Measurements from ENCODE around the gene CDH1.

CDH1 gene

GRCh38 chr16:68860978-68861892, 124.1 kb downstream of the CDH1 start:
- FAIRE-seq = no peak

DNA sequence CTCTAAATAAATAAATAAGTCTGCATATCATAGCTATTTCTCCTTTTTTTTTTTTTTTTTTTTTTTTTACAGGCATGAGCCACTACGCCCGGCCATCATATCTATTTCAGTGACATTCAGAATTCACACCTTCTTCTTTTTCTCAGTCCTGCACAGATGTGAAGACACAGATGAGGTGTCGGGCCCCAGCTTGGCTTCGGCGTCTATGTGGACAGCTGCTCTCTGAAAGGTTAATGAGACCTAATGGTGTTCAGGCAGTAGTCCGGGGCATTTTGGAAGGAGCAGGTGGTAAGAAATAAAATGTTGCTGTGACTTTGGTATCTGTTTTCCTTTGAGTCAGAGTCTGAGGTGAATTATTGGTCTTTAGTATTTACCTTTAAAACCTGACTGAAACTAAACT, 129.8 kb downstream of the CDH1 start:
- no peak for FAIRE-seq

- FAIRE-seq = no peak
These were observed 132.5 kb downstream of the CDH1 start for GRCh38 chr16:68869492-68870088.

- FAIRE-seq = peak; percentile 51
These were observed 136.8 kb downstream of the CDH1 start for GRCh38 chr16:68873635-68874471.

DNA sequence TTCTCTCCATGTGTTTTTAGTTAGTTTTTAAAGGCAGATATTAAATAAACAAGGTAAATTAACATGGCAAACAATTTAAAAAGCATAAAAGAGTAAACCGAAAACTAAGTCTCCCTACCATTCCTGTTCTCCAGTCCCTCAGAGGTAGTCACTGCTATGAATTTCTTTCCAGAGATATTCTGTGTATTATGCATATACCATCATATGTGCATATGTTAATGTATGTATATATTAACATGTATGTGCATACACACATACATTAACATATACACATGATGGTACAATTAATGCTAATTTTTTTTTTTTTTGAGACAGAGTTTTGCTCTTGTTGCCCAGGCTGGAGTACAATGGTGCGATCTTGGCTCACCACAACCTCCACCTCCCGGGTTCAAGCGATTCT, 138.8 kb downstream of the CDH1 start:
- FAIRE-seq = no peak

DNA sequence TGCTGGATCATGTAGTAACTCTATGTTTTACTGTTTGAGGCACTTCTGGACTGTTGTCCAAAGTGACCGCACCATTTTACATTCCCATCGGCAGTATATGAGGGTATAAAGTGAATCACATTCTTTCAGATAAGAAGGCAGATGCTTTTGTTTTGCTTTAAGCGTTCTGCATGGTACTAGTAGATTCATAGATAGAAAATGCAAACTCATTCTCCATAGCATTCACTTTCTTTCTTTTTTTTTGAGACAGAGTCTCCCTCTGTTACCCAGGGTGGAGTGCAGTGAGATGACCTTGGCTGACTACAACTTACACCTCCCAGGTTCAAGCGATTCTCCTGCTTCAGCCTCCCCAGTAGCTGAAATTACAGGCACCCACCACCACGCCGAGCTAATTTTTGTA, 146.6 kb downstream of the CDH1 start:
- no peak for FAIRE-seq

- no peak for FAIRE-seq
These were observed 147.3 kb downstream of the CDH1 start for GRCh38 chr16:68884401-68884800.

Data from colon (tissue), 2 donors.